Right renal pelvis (tissue), 4 donors: ENCODE data around the gene STON1. TPM values are rescaled to one million over a fixed set of nuclear protein-coding genes. Genes with fewer than 3 reads are reported as not detected.
"Not testable (repeated sequence)": the region's sequence is repeated elsewhere in the genome, so short reads cannot be mapped to it uniquely, and the experiment has no call there.

ENCODE experiments used
- DNase-seq, 4 donors: peaks; one replicate each; pipeline ENCODE4 v3.0.0-alpha.2; 2013; ENCODE audit warnings: low read depth in 4 of 4, low spot score in 3 of 4, missing footprints in 1 of 4
- polyA plus RNA-seq, 4 donors: library from polyadenylated mRNA; unstranded; fragments of 120-200 nt; gene quantifications; one replicate each; pipeline ENCODE4 v1.2.1, GENCODE V29; 2013; ENCODE audit not compliant: insufficient read length in 4 of 4

Gene STON1
- polyA plus RNA-seq, 4 donors, result 38.4 to 41.7 (median 40.5) TPM

- DNase-seq, result no peak
Measured at GRCh38 chr2:48607307-48608014, 77.5 kb downstream of the STON1 start.

DNA sequence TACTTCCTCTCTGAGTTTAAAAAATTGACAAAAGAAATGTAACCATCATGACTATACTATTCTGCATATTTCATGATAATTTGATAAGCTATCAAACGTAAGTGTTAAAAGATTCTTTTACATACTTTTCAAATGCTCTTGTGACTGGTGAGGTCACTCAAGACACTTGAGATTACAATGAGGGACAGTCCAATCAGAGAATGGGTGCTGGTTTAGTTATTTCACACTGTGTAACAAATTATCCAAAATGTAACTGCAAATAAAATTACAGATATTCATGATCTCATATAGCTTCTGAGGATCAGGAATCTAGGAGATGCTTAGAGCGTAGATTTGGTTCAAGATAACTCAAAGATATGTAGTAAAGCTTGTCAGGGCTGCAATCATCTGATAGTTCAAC lies 83.3 kb downstream of the STON1 start:
- no peak for DNase-seq

GRCh38 chr2:48614581-48614980 lies 84.6 kb downstream of the STON1 start:
- not testable (repeated sequence) for DNase-seq

DNA sequence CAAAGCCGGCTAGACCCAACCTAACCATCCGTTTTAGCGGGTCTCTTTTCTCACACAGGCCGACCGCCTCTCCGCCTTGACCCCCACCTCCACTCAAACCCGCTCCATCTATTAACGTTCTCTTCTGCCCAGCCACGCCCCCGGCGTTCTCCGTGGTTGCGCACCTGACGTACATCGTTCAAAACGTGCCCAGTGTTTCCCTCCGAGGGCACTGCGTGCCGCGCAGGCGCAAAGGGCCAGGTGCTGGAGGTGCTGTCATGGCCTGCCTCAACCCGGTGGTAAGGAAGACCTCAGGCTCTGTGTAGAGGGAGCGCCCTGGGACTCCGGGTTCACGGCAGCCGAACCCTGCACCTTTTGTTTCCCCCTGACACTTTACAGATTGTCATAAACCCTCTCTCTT lies 87.7 kb downstream of the STON1 start, which contains the start of gene GTF2A1L:
GTF2A1L (plus strand) TSS at position 239 of the 400 bp plus-strand sequence; CDS start at position 258, 19 bp downstream.
- DNase-seq, result no peak

DNA sequence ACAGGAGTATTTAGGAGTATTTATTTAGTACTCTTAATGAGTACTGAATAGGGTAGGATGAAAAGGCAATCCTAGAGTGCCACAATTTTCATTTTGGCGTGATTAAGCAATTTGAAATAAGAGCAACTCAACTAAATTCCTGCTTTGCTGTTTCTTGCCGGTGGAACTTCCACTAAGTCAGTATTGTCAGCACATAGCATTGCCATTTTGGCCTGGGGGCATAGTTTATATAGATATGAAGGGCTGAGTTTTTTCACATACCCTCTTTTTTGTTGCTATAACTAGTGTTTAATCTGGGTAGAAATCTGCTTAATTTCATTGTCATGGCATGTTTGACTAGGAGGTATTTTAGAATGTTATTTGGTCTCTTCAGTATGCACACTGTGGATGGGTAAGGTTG lies 89.6 kb downstream of the STON1 start:
- no peak for DNase-seq

DNA sequence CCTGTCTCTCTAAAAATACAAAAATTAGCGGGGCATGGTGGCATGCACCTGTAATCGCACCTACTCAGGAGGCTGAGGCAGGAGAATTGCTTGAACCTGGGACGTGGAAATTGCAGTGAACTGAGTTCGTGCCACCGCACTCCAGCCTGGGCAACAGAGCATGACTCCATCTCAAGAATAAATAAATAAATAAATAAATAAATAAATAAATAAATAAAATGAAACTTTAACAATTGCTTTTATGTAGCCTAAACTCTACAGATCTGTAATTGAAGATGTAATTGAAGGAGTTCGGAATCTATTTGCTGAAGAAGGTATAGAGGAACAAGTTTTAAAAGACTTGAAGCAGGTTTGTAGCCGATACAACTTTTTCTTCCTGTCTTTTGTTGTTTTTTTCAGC lies 90.7 kb downstream of the STON1 start:
- DNase-seq, result no peak

DNA sequence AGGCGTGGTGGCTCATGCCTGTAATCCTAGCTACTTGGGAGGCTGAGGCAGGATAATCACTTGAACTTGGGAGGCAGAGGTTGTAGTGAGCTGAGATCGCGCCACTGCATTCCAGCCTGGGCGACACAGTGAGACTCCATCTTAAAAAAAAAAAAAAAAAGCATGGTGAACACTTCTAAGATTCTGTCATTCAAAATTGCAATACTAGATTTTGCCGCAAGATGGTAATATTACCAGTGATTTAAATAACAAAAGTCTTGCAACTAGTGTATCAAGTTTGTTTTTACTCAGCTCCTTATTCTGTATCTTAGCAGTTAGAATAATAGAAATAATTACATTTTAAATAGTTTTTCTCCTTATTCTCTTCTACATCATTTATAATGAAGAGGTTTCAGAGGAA lies 92.7 kb downstream of the STON1 start:
- DNase-seq, result not testable (repeated sequence)

- DNase-seq, result no peak
Measured at GRCh38 chr2:48624696-48625095, 94.7 kb downstream of the STON1 start.

- no peak for DNase-seq
Measured at GRCh38 chr2:48626047-48626446, 96.1 kb downstream of the STON1 start.

GRCh38 chr2:48633143-48633542 lies 103.2 kb downstream of the STON1 start:
- no peak for DNase-seq

- DNase-seq, result no peak
Measured at GRCh38 chr2:48635786-48636185, 105.8 kb downstream of the STON1 start.

- no peak for DNase-seq
Measured at GRCh38 chr2:48638261-48638660, 108.3 kb downstream of the STON1 start.

Other genes starting within 250 kb of the STON1 start
- 10 to 100 TPM; 18.2 to 21.8 (median 20.7) TPM for gene FOXN2, start 215.5 kb upstream of the STON1 start, polyA plus RNA-seq
- 10 to 100 TPM; 38.8 to 46.0 (median 45.1) TPM for gene PPP1R21, start 89.4 kb upstream of the STON1 start, polyA plus RNA-seq
- 1 to 10 TPM in 1 of 4 donors, under 1 TPM in 3; 0.23 to 3.2 (median 0.66) TPM for gene GTF2A1L, start 87.7 kb downstream of the STON1 start, polyA plus RNA-seq
- under 1 TPM; 0.18 to 0.29 (median 0.22) TPM for gene LHCGR, start 225.6 kb downstream of the STON1 start, polyA plus RNA-seq